ENCODE data around the gene ANAPC15. TPM values are rescaled to one million over a fixed set of nuclear protein-coding genes. Genes with fewer than 3 reads are reported as not detected.

ANAPC15 gene
- total RNA-seq, 1 experiment from 2014 or later = 65.6 TPM

- H3K9me3 ChIP-seq (ENCODE audit: control insufficient read depth in 1 of 2, insufficient read depth in 1 of 2, low read depth in 1 of 2, low read length in 2 of 2) = no peaks in the 10 kb centered on the region
- no TSS peak for BruUV-seq (replicated peaks)
- H3K27me3 ChIP-seq (ENCODE audit: insufficient read depth, low read length) = no peaks in the 10 kb centered on the region
- TF ChIP-seq ATF3 (IDR thresholded peaks at IDR 0.05) (no peak), ELF1 (IDR thresholded peaks at IDR 0.05; ENCODE audit: borderline replicate concordance, low read depth) (no peak), POLR2A (IDR thresholded peaks at IDR 0.05; ENCODE audit: borderline replicate concordance, extremely low read depth, insufficient read depth, insufficient read length) (no peak), RAD21 (IDR thresholded peaks at IDR 0.05; ENCODE audit: low read depth) (no peak), JUND (IDR thresholded peaks at IDR 0.05) (no peak), EZH2phosphoT487 (IDR thresholded peaks at IDR 0.05; ENCODE audit: borderline replicate concordance) (no peak), ZNF274 (IDR thresholded peaks at IDR 0.05; ENCODE audit: low read depth, low read length) (no peak), ZFX (IDR thresholded peaks at IDR 0.05) (no peak), EZH2 (IDR thresholded peaks at IDR 0.05) (no peak), SP1 (IDR thresholded peaks at IDR 0.05; ENCODE audit: low read depth) (no peak), ZBTB33 (IDR thresholded peaks at IDR 0.05; ENCODE audit: extremely low read depth, insufficient replicate concordance, low read length) (no peak), CTCF (IDR thresholded peaks at IDR 0.05 in 2 of 3, conservative IDR thresholded peaks at IDR 0.05 in 1 of 3; ENCODE audit: borderline replicate concordance in 1 of 3, insufficient read depth in 1 of 3, low read depth in 2 of 3, low read length in 2 of 3) (no peak), YY1 (IDR thresholded peaks at IDR 0.05; ENCODE audit: extremely low read depth, insufficient replicate concordance, low read depth, low read length) (no peak), FOSL1 (IDR thresholded peaks at IDR 0.05; ENCODE audit: low read depth) (no peak)
- intact Hi-C loops (cut with micrococcal nuclease) = no loop called here
- ChIA-PET RAD21 (ENCODE audit: low non-redundant PET in 1 of 2, low total read pairs in 2 of 2, uncharacterized antibody in 2 of 2, unreplicated experiment in 2 of 2) (no interaction called here), CTCF (no interaction called here), POLR2A (no interaction called here)
- H3K27ac ChIP-seq (ENCODE audit: low read depth, low read length) = no peak overlapping the region
- no peak overlapping the region for H3K4me3 ChIP-seq (replicated peaks in 1 of 2; ENCODE audit: low read depth in 1 of 2, low read length in 2 of 2)
- H3K79me2 ChIP-seq (ENCODE audit: insufficient read depth, low read length) = no peaks in the 10 kb centered on the region
- no peak overlapping the region for H3K4me2 ChIP-seq (ENCODE audit: low read length)
- H4K20me1 ChIP-seq (ENCODE audit: insufficient read depth) = no peaks in the 10 kb centered on the region
- H2AFZ ChIP-seq (ENCODE audit: low read depth, low read length, poor library complexity, severe bottlenecking) = no peak overlapping the region
- DNase-seq (ENCODE audit: low read depth, low spot score) = no peak
- H3K4me1 ChIP-seq (ENCODE audit: control insufficient read depth in 1 of 2, insufficient read depth in 2 of 2, low read length in 2 of 2) = peaks cover 0 to 14% of the 10 kb centered on the region in 2 experiments; a peak in 1 of 4 replicates
- no peak overlapping the region for H3K9ac ChIP-seq (ENCODE audit: low read length)
- no peaks in the 10 kb centered on the region for H3K36me3 ChIP-seq (ENCODE audit: control insufficient read depth in 1 of 2, insufficient read depth in 2 of 2, low read length in 2 of 2)
- no peaks in the 10 kb centered on the region for H3K9me2 ChIP-seq (ENCODE audit: insufficient read depth)
- ATAC-seq = 0 out of 2 replicates have a peak, but pooled peaks have one; percentile 23
Observed at GRCh38 chr11:72141066-72141465, 28.6 kb upstream of the ANAPC15 start.

All from HCT116 (cell line).